Hepatocyte (in vitro differentiated cells): ENCODE results near the gene NTSR2.

Experiments used
- CTCF ChIP-seq: fragments of 200-600 bp; sonication (generic); IDR thresholded peaks from 2 replicates; pipeline ENCODE4 v1.5.1; 2016; ENCODE audit warnings: antibody characterized with exemption, mild to moderate bottlenecking; ENCODE audit not compliant: poor library complexity
- EZH2phosphoT487 ChIP-seq: fragments of 200-600 bp; sonication (generic); IDR thresholded peaks from one replicate; pipeline ENCODE4 v1.6.1; 2018; ENCODE audit warnings: antibody characterized with exemption, mild to moderate bottlenecking, low read depth, moderate library complexity; ENCODE audit not compliant: unreplicated experiment, severe bottlenecking

- TF ChIP-seq CTCF (no peak), EZH2phosphoT487 (no peak)
Observed at GRCh38 chr2:11659851-11660250, 10.1 kb downstream of the NTSR2 start.
